Mononuclear cell (primary cell): ENCODE results near the gene GNAL. TPM values are rescaled to one million over a fixed set of nuclear protein-coding genes. Genes with fewer than 3 reads are reported as not detected.

Experiments
- H3K27me3 ChIP-seq: 2 replicates; pipeline ENCODE4 v1.6.0; 2011; ENCODE audit warnings: low read length, control low read depth; ENCODE audit not compliant: insufficient read depth
- H3K4me1 ChIP-seq: 2 replicates; pipeline ENCODE4 v1.5.1; 2011; ENCODE audit warnings: mild to moderate bottlenecking, low read length, control low read depth; ENCODE audit not compliant: insufficient read depth
- H3K4me3 ChIP-seq: 2 replicates; pipeline ENCODE4 v1.5.1; 2011; ENCODE audit warnings: mild to moderate bottlenecking, low read length, moderate library complexity
- H3K9me3 ChIP-seq: 2 replicates; pipeline ENCODE4 v1.5.1; 2011; ENCODE audit warnings: low read depth, mild to moderate bottlenecking, control low read depth, low read length
- total RNA-seq: library from RNA; depleted of rRNA; stranded (reverse); fragments of >200 nt; gene quantifications from one replicate; pipeline ENCODE4 v1.2.3, GENCODE V29; 2012

Gene GNAL
- total RNA-seq, 1 donor, result 0.84 TPM

DNA sequence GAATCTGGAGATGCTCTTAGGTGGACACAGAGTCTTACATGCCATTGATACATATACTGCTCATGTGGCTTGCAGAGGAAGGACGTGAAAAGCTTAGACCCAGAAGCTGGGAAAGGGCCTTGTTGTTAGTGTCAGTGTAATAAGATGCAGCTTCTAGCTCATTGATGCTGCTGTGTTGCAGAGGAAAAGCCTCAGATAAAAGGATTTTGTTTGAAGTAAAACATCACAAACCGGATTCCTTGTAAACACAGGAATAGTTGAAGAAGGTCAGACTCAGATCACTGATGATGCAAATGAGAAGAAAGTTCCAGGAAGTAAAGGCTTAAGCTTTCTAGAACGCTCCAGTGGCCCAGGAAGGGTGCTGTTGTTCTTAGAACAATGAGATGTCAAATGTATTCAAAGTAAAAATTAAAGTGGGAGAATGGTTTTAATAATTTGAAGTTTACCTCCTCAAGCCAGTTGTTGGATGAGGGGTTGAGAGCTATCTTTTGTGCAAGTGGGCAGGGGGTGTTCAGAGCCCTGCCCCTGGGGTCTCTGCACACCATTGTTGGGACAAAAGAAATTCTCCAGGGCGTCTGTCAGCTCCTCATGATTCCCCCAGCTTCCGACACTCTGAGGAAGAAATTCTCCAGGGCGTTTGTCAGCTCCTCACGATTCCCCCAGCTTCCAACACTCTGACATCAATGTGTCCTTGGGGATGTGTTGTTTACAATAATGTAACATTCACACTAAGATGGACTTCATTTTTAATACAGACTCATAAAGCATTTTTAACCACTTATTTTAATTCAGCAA lies 100.8 kb downstream of the GNAL start:
- Histone ChIP-seq H3K27me3 (no peaks in the 10 kb centered on the region), H3K4me3 (no peak overlapping the region), H3K9me3 (no peaks in the 10 kb centered on the region), H3K4me1 (no peaks in the 10 kb centered on the region)

DNA sequence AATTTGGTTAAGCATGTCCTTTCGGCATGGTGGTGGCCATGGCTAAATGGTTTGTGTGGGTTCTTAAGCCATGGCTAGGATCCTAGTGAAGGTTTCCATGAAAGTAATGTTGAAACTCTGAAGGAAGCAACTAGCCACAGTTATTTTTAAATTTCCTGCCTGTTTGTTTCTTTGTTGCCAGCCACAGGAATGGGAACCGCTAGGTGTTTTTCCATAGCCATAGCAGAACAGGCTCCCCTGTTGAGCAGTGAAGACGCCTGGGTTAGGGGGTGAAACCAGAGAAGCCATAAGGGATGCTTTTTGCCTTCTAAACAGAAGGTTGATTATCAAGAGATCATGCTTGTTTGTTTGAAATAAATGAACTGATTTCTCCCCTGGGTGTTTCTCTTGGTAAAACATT lies 102.1 kb downstream of the GNAL start:
- no peaks in the 10 kb centered on the region for H3K4me1 ChIP-seq
- H3K4me3 ChIP-seq, result no peak overlapping the region
- no peaks in the 10 kb centered on the region for H3K27me3 ChIP-seq

DNA sequence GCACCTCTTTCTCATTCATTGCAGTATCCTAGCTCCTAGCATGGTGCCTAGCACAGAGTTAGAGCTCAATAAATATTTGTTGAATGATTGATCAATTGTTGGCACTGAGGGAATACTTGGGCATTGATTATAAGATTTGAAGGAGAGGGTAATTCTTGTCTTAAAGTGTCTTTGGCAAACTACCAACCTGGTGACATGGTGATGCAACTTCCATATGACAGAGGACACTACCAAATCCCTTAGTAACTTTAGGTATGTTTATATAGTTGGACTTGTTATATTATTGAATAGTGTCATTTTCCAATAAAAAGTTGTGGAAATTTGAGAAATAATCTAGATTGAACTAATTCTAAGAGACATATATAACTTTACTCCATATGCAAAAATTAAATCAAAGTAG lies 103.6 kb downstream of the GNAL start:
- Histone ChIP-seq H3K4me1 (no peaks in the 10 kb centered on the region), H3K27me3 (no peaks in the 10 kb centered on the region), H3K9me3 (no peaks in the 10 kb centered on the region), H3K4me3 (no peak overlapping the region)

More for the DNA sequence above, 102.1 kb downstream of the GNAL start:
- no peaks in the 10 kb centered on the region for H3K9me3 ChIP-seq

DNA sequence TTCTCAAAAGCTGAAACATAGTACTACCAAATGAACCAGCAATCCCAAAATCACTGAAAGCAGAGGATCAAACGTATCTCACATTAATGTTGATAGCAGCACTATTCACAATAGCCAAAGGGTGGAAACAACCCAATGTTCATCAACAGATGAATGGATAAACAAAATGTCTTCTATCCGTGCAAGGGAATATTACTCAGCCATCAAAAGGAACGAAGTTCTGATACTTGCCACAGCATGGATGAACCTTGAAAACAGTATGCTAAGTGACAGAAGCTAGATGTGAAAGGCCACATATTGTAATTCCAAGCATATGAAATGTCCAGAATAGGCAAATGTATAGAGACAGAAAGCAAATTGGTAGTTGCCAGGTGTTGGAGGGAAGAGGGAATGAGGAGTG lies 105.1 kb downstream of the GNAL start:
- Histone ChIP-seq H3K4me3 (no peak overlapping the region), H3K9me3 (no peaks in the 10 kb centered on the region), H3K27me3 (no peaks in the 10 kb centered on the region), H3K4me1 (no peaks in the 10 kb centered on the region)

DNA sequence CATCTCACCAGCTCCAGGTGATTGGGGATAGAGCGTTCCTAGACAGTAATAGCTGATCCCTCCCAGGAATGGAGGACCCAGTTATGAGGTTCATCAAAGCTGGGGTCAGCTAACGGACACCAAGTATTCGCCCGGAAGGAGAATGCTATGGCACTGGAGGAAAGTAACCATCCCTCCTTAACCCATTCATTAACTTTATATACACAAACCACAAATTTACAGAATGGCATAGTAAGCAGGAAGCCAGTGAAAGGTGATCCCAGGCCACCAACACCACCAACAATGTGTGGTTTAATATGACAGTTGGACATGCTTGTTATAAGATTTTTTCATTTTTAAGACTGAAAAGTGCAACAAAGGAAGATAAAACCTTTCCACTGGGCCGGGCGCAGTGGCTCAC lies 106.9 kb downstream of the GNAL start:
- Histone ChIP-seq H3K9me3 (no peaks in the 10 kb centered on the region), H3K4me3 (no peak overlapping the region), H3K27me3 (no peaks in the 10 kb centered on the region), H3K4me1 (no peaks in the 10 kb centered on the region)

DNA sequence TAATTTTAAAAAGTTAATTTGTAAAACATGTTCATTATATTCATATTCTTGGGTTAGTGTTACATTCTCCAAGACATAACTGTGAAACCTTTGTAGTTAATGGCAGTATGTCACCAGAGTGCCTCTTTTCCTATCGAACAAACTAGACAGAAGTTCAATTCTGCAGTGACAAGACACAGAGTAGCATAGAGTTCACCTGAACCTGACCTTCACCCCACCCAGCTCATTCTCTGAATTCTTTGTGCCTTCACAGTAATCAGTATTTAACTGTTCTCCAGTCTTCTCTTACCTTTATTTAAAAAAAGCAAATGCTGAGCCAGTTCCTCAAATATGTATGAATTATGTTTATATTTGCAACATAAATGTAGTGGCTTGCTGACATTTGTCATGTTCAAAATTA lies 109.2 kb downstream of the GNAL start:
- H3K27me3 ChIP-seq, result no peaks in the 10 kb centered on the region
- no peaks in the 10 kb centered on the region for H3K9me3 ChIP-seq
- H3K4me3 ChIP-seq, result no peak overlapping the region
- no peaks in the 10 kb centered on the region for H3K4me1 ChIP-seq

DNA sequence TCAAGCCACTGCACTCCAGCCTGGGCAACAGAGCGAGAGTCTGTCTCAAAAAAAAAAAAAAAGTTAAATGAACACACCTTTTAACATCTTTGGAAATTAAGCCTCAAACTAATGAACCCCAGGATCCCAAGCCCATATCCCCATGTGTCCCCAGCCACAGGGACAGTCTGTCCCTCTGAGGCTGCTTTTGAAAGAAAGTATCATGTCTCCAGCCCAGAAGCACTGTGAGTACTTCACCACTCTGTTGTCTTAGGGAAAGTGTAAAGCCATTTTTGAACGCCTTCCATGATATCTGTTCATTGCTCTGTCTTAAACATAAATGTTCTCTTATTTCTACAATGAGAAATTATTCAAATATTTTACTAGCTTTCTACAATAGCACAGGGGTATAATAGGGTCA lies 110.0 kb downstream of the GNAL start:
- Histone ChIP-seq H3K4me1 (no peaks in the 10 kb centered on the region), H3K27me3 (no peaks in the 10 kb centered on the region), H3K9me3 (no peaks in the 10 kb centered on the region), H3K4me3 (no peak overlapping the region)

DNA sequence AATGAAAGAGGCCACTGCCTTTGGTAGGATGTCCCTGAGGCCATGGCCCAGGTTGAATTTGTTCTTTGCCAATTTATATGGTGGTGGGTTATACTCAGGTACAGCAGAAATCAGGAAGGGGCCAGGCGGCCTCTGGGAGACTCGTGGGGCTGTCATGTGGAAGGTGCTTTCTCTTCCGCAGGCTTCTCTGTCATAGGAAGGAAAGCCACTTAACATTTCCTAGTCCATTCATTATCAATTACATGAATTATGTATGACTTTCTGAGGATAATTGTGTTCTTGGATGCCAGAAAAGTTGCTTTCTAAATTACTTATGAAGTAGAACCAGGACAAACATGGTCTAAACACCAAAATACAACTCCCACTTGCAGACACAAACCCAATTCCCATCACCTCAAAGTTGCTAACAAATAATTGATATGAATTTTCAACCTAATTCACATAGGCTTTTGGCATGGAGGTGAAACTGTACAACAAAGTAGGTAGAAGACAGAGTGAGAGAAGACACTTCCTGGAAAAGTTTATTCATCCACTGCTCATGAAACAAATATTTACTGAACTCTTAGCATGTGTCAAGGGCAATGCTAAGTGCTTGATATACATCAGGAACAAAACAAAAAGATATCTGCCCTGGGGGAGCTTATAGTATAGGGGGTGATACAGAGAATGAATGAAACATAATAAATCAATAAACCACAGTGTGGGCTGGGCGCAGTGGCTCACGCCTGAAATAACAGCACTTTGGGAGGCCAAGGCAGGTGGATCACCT lies 111.7 kb downstream of the GNAL start:
- Histone ChIP-seq H3K9me3 (no peaks in the 10 kb centered on the region), H3K27me3 (no peaks in the 10 kb centered on the region), H3K4me3 (no peak overlapping the region), H3K4me1 (no peaks in the 10 kb centered on the region)

DNA sequence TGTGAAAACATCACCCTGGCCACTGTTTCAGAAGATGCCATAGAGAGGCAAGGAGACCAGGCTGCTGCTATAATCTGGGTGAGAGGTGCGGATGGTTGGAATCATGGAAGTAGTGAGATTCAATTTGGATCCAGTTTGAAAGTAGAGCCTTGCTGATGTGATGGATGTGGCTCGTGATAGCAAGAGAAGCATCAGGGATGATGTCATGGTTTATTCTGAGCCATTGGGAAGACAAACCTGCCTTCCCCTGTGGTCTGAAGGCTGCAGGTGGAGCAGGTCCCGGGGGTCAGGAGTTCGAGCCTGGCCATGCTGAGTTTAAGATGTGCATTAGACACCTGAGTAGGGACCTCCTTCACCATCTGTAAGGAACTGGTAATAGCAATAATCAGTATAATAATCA lies 112.5 kb downstream of the GNAL start:
- Histone ChIP-seq H3K9me3 (no peaks in the 10 kb centered on the region), H3K27me3 (no peaks in the 10 kb centered on the region)

DNA sequence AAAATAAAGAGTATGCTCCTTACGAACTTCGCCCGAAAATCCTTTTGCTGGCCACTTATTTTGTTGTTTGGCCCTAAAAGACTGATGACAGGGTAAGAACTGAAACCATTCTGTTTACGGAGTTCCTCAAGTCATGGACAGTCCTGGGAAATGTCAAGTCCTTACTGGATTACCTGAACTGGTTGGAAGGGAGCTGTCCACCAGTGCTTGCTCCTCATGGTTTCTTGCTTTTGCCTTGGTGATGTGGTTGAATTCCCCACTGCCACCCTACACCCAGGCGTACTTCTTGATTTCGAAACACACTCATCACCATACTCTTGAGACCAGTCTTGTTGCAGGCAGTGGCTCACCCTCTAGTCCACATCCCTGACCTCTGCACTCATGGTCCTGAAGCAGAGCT lies 113.1 kb downstream of the GNAL start:
- no peaks in the 10 kb centered on the region for H3K9me3 ChIP-seq
- no peak overlapping the region for H3K4me3 ChIP-seq
- no peaks in the 10 kb centered on the region for H3K4me1 ChIP-seq
- H3K27me3 ChIP-seq, result no peaks in the 10 kb centered on the region

More for the DNA sequence above, 112.5 kb downstream of the GNAL start:
- no peaks in the 10 kb centered on the region for H3K4me1 ChIP-seq
- H3K4me3 ChIP-seq, result no peak overlapping the region

DNA sequence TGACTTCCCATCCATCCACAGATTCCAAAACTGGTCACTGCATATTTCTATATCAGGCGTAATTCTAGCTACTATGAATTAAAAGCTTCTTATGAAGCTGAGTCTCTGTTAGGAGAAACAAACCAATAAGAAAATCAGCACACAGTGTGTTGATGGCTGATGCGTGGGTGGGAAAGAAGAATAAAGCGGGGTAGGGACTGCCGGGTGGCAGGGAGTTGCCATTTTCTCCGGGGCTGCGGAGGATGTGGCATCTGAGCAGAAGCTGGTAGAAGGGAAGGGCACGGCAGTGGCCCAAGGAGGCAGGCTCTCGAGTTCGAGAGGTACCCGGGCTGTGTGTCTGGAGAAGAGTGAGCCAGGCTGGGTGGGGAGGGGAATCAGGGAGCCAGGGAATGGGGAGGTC lies 113.5 kb downstream of the GNAL start:
- Histone ChIP-seq H3K4me1 (no peaks in the 10 kb centered on the region), H3K9me3 (no peaks in the 10 kb centered on the region), H3K4me3 (no peak overlapping the region), H3K27me3 (no peaks in the 10 kb centered on the region)

DNA sequence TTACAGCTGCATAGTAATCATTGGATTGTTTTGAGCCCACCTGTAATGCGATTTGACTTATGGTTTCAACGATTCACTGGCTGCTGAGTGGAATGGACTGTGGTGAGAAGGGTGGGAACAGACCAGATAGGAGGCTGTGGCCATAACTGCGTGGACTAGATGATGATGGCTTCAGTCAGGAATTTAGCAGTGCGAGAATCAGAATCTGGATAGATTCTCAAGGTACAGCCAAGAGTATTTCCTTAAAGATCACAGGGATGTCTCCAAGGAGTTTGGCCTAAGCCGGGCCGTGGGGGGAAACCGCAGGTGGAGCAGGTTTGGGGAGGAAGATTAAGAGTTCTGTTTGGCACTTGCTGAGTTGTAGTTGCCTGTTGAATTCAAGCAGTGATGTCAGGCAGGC lies 118.2 kb downstream of the GNAL start:
- no peaks in the 10 kb centered on the region for H3K27me3 ChIP-seq
- H3K9me3 ChIP-seq, result no peaks in the 10 kb centered on the region
- H3K4me1 ChIP-seq, result no peaks in the 10 kb centered on the region
- H3K4me3 ChIP-seq, result no peak overlapping the region

DNA sequence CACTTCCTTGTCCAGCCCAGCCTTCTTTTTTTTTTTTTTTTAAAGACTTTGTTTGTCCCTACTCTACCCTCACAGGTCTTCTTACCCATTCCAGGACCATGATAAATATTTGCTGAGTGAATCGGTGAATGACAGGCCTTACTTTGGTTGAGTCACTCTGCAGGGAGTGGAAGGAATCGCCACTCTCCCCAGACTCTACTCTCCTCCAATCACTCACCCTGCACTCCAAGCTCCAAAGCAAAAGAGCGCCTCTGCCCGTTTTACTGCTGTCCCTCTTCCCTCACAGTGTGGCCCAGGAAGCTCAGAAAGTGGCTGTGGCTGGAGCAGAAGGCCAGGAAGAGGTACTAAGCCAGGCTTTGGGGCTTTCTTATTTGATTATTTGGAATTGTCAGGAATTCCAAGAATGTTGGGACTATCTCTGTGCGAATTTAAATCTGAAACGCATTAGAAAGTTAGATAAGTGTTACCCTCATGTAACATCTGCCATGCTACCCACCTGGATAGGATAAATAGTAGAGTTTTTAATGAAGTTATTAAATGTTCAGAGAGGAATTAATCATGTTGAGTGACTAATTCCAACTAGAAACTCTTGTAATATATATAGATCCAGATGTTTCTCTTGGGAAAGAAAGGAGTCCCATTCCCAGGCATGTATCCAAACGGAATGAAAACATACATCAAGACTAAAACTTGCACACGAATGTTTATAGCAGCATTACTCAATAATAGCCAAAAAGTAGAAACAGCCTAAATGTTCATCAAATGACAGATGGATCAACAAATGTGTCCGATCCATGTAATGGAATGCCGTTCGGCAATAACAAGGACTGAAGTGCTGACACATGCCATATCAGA lies 119.2 kb downstream of the GNAL start:
- no peaks in the 10 kb centered on the region for H3K27me3 ChIP-seq
- no peak overlapping the region for H3K4me3 ChIP-seq
- H3K4me1 ChIP-seq, result no peaks in the 10 kb centered on the region
- no peaks in the 10 kb centered on the region for H3K9me3 ChIP-seq

DNA sequence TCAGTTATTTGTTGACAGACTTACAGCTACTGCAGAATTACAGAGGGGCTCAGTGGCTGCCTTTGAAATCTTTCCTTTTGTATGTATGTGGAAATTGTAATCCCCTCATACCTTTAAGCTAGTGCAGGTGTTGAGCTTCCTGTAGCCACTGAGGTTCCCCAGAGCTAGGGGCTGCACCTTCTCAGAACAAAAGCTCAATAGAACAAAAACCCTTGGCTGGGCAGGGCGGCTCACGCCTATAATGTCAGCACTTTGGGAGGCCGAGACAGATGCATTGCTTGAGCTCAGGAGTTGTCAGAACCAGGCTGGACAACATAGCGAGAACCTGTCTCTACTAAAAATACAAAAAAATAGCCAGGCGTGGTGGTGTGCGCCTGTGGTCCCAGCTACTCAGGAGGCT lies 120.8 kb downstream of the GNAL start:
- H3K4me3 ChIP-seq, result no peak overlapping the region
- no peaks in the 10 kb centered on the region for H3K27me3 ChIP-seq
- no peaks in the 10 kb centered on the region for H3K4me1 ChIP-seq
- no peaks in the 10 kb centered on the region for H3K9me3 ChIP-seq

DNA sequence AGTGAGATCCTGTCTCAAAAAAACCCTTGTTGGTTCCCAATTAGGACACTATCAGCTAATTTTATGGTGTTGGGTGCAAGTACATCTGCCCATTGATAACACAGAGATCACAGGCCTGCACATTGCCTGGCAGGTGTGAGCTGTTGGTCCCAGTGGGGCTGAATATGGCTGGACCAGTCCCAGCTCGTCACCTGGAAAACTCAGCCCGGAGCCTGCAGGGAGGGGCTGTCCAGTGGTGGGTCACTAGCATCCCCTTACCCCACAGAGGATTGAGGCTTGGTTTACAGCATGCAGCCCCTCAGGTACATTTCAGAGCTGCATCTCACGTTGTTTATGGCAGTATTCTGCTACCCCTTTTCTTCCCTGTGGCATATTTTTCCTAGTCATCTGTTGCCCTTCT lies 121.3 kb downstream of the GNAL start:
- Histone ChIP-seq H3K27me3 (no peaks in the 10 kb centered on the region), H3K4me3 (no peak overlapping the region), H3K9me3 (no peaks in the 10 kb centered on the region), H3K4me1 (no peaks in the 10 kb centered on the region)
